HG03460 (cell line): ENCODE data around the gene HOXA2.

Experiments
- ATAC-seq: cut with Tn5 transposase; IDR thresholded peaks from one replicate; pipeline ENCODE4 v1.9.1; 2021; ENCODE audit not compliant: unreplicated experiment

HOXA2 gene

GRCh38 chr7:27126596-27127327, 24.3 kb upstream of the HOXA2 start:
- ATAC-seq: no peak

- no peak for ATAC-seq
These were observed 23.5 kb upstream of the HOXA2 start for GRCh38 chr7:27125986-27126394.

GRCh38 chr7:27124902-27125689, 22.6 kb upstream of the HOXA2 start:
- ATAC-seq: no peak

GRCh38 chr7:27124096-27124901, 21.8 kb upstream of the HOXA2 start:
- no peak for ATAC-seq

- no peak for ATAC-seq
These were observed 21.1 kb upstream of the HOXA2 start for GRCh38 chr7:27123477-27124053.

- ATAC-seq: no peak
These were observed 20.6 kb upstream of the HOXA2 start for GRCh38 chr7:27123007-27123476.

- no peak for ATAC-seq
These were observed 19.8 kb upstream of the HOXA2 start for GRCh38 chr7:27122077-27122910.

GRCh38 chr7:27121684-27122076, 19.2 kb upstream of the HOXA2 start:
- no peak for ATAC-seq

- no peak for ATAC-seq
These were observed 17.0 kb upstream of the HOXA2 start for GRCh38 chr7:27119412-27119911.

GRCh38 chr7:27118580-27118979, 16.1 kb upstream of the HOXA2 start:
- no peak for ATAC-seq

GRCh38 chr7:27117887-27118491, 15.5 kb upstream of the HOXA2 start:
- ATAC-seq: no peak

- ATAC-seq: no peak
These were observed 14.7 kb upstream of the HOXA2 start for GRCh38 chr7:27116962-27117886.

GRCh38 chr7:27116031-27116961, 13.8 kb upstream of the HOXA2 start:
- ATAC-seq: no peak

GRCh38 chr7:27115221-27116026, 12.9 kb upstream of the HOXA2 start:
- no peak for ATAC-seq

- no peak for ATAC-seq
These were observed 12.4 kb upstream of the HOXA2 start for GRCh38 chr7:27114881-27115220.

GRCh38 chr7:27113991-27114769, 11.7 kb upstream of the HOXA2 start:
- ATAC-seq: no peak
